GM12878 (cell line): ENCODE measurements around the gene PTPDC1. TPM values are rescaled to one million over a fixed set of nuclear protein-coding genes. Genes with fewer than 3 reads are reported as not detected.

Experiments
- ATAC-seq: fragments of 200-7000 bp; cut with Tn5 transposase; 3 replicates; pipeline ENCODE4 v1.9.1; 2020; ENCODE audit warnings: mild to moderate bottlenecking, moderate library complexity
- BruUV-seq: library from RNA; stranded (reverse); fragments of 400-500 nt; replicated peaks from 2 replicates; lab custom pipeline; 2021; lab: Mats Ljungman, UMichigan
- CTCF ChIA-PET: fragments of 300-600 bp; sonication (Branson Sonifier 250); formaldehyde crosslinking; extraction: SDS; loops from one replicate; lab custom pipeline; 2021; ENCODE audit warnings: inconsistent platforms; lab: Yijun Ruan, JAX
- POLR2A ChIA-PET: fragments of 350-600 bp; formaldehyde crosslinking; extraction: SDS; loops from one replicate; lab custom pipeline; 2021; ENCODE audit warnings: inconsistent platforms; lab: Charles Lee
- RAD21 ChIA-PET: fragments of 300-600 bp; sonication (Branson Sonifier 250); formaldehyde crosslinking; loops from one replicate; lab custom pipeline; 2023; ENCODE audit warnings: antibody characterized with exemption; ENCODE audit not compliant: unreplicated experiment; lab: Charles Lee
- SMC1A ChIA-PET: fragments of 300-600 bp; sonication (Branson Sonifier 250); formaldehyde crosslinking; loops from one replicate; lab custom pipeline; 2023; ENCODE audit not compliant: unreplicated experiment, uncharacterized antibody; lab: Charles Lee
- DNase-seq: peaks from one replicate; pipeline ENCODE4 v3.0.0-alpha.2; 2011; ENCODE audit warnings: low read depth, low spot score
- FAIRE-seq: peaks from 3 replicates; lab custom pipeline; 2011; peaks lifted over from hg19 to GRCh38; lab: Jason Lieb, UNC
- H2AFZ ChIP-seq: 2 replicates; pipeline ENCODE4 v1.6.0; 2011; ENCODE audit warnings: low read depth, low read length, control low read depth; ENCODE audit not compliant: control insufficient read depth
- H3K27ac ChIP-seq: 2 replicates; pipeline ENCODE4 v1.5.1; 2011; ENCODE audit warnings: control low read depth; ENCODE audit not compliant: control insufficient read depth, insufficient read depth
- H3K27me3 ChIP-seq, 2 experiments: replicated peaks in 1 of 2; 2 replicates each; pipeline versions ENCODE4 v1.6.0 to v1.6.1; 2011; ENCODE audit warnings: low read length in 1 of 2; ENCODE audit not compliant: control insufficient read depth in 2 of 2, insufficient read depth in 2 of 2
- H3K36me3 ChIP-seq, 2 experiments: 2 replicates each; pipeline ENCODE4 v1.5.1; 2011; ENCODE audit warnings: low read length in 1 of 2; ENCODE audit not compliant: control insufficient read depth in 2 of 2, insufficient read depth in 2 of 2
- H3K4me1 ChIP-seq: 2 replicates; pipeline ENCODE4 v1.6.1; 2011; ENCODE audit warnings: mild to moderate bottlenecking, low read length, moderate library complexity, mixed read lengths; ENCODE audit not compliant: control insufficient read depth, insufficient read depth
- H3K4me2 ChIP-seq: 2 replicates; pipeline ENCODE4 v1.6.0; 2011; ENCODE audit warnings: control low read depth; ENCODE audit not compliant: control insufficient read depth, insufficient read depth
- H3K4me3 ChIP-seq: fragments of 200-600 bp; sonication (generic); 2 replicates; pipeline ENCODE4 v1.5.1; 2016
- H3K79me2 ChIP-seq: 2 replicates; pipeline ENCODE4 v1.6.0; 2011; ENCODE audit warnings: low read length; ENCODE audit not compliant: control insufficient read depth, insufficient read depth
- H3K9ac ChIP-seq: 2 replicates; pipeline ENCODE4 v1.8.0; 2011; ENCODE audit warnings: low read length, control low read depth, mixed read lengths; ENCODE audit not compliant: control insufficient read depth, insufficient read depth
- H3K9me3 ChIP-seq: replicated peaks from 3 replicates; pipeline ENCODE4 v1.5.1; 2011; ENCODE audit warnings: mild to moderate bottlenecking, low read length; ENCODE audit not compliant: control insufficient read depth, insufficient read depth
- H4K20me1 ChIP-seq: 2 replicates; pipeline ENCODE4 v1.6.0; 2011; ENCODE audit not compliant: control insufficient read depth, insufficient read depth
- BCL11A ChIP-seq: IDR thresholded peaks from 2 replicates; pipeline ENCODE4 v1.6.1; 2011; ENCODE audit warnings: low read depth, low read length
- KLF5 ChIP-seq: fragments of 450-650 bp; IDR thresholded peaks from 2 replicates; pipeline ENCODE4 v1.6.1; 2014; ENCODE audit warnings: mild to moderate bottlenecking; ENCODE audit not compliant: partially characterized antibody
- MLLT1 ChIP-seq: fragments of 450-650 bp; IDR thresholded peaks from 2 replicates; pipeline ENCODE4 v1.6.1; 2016; ENCODE audit warnings: mild to moderate bottlenecking
- NFXL1 ChIP-seq: fragments of 450-650 bp; IDR thresholded peaks from 2 replicates; pipeline ENCODE4 v1.6.1; 2017; ENCODE audit warnings: antibody characterized with exemption, mild to moderate bottlenecking, borderline replicate concordance
- NRF1 ChIP-seq: conservative IDR thresholded peaks from 2 replicates; pipeline ENCODE4 v1.6.1; 2011; ENCODE audit warnings: mild to moderate bottlenecking, low read depth, low read length, improper control_type of control experiment
- SMAD1 ChIP-seq: fragments of 450-650 bp; IDR thresholded peaks from 2 replicates; pipeline ENCODE4 v1.6.1; 2018; ENCODE audit warnings: mild to moderate bottlenecking, low read depth; ENCODE audit not compliant: partially characterized antibody
- STAT1 ChIP-seq: fragments of 450-650 bp; conservative IDR thresholded peaks from 2 replicates; pipeline ENCODE4 v1.6.1; 2014; ENCODE audit warnings: antibody characterized with exemption, mild to moderate bottlenecking
- TCF3 ChIP-seq: IDR thresholded peaks from 2 replicates; pipeline ENCODE4 v1.6.1; 2012; ENCODE audit warnings: low read depth, mild to moderate bottlenecking, low read length, borderline replicate concordance; ENCODE audit not compliant: insufficient read depth
- USF1 ChIP-seq: IDR thresholded peaks from 2 replicates; pipeline ENCODE4 v1.6.1; 2011; ENCODE audit warnings: borderline replicate concordance, low read depth, mild to moderate bottlenecking, moderate library complexity, mixed read lengths, low read length; ENCODE audit not compliant: insufficient read depth; ENCODE audit errors: extremely low read length
- ZNF687 ChIP-seq: fragments of 450-650 bp; IDR thresholded peaks from 2 replicates; pipeline ENCODE4 v1.6.1; 2017; ENCODE audit warnings: mild to moderate bottlenecking, moderate library complexity
- WGBS: methylation state at CpG from one replicate; pipeline ENCODE4 v1.1.6; 2016; ENCODE audit warnings: low lambda C conversion rate; ENCODE audit not compliant: insufficient replicate concordance, insufficient coverage; ENCODE audit errors: missing lambda C conversion rate; 5-methylcytosine and 5-hydroxymethylcytosine counted together
- in situ Hi-C: fragments of 300-500 bp; cut with MboI; formaldehyde crosslinking; loops from 9 replicates; pipeline ENCODE4 v1.14.3; 2018; ENCODE audit warnings: mixed read lengths
- intact Hi-C: fragments of 100-400 bp; cut with micrococcal nuclease; formaldehyde crosslinking; loops from one replicate; pipeline ENCODE4 v1.14.2; 2022; ENCODE audit not compliant: unreplicated experiment
- polyA plus RNA-seq, 11 experiments: library from polyadenylated mRNA; depleted of rRNA in 4 of 11; unstranded in 6 of 11; stranded (reverse) in 5 of 11; fragments of >200 nt; fragmentation: Nextera tagmentation in 4 of 11; fragmentation: Illumina TruSeq in 1 of 11; extraction: Ambion mirVana in 4 of 11; extraction: Trizol in 1 of 11; gene quantifications; 1 replicate in 1 of 11; 2 replicates in 10 of 11; pipeline versions ENCODE4 v1.2.1 to v1.2.3, GENCODE V29; 2011 to 2016; ENCODE audit warnings: inconsistent platforms in 2 of 11, missing spikeins in 2 of 11, low read depth in 1 of 11
- total RNA-seq, 4 experiments: library from RNA; depleted of rRNA in 3 of 4; stranded (reverse); fragments of >200 nt in 3 of 4; fragmentation: Illumina TruSeq in 1 of 4; extraction: Trizol in 1 of 4; gene quantifications; 2 replicates each; pipeline versions ENCODE4 v1.2.1 to v1.2.3, GENCODE V29; 2013 to 2021
- TF ChIP-seq, protein P1 (sequence below): IDR thresholded peaks from 2 replicates; pipeline ENCODE4 v1.6.1; 2011; ENCODE audit warnings: low read depth, mild to moderate bottlenecking, low read length, moderate library complexity, borderline replicate concordance; ENCODE audit errors: extremely low read depth
- TF ChIP-seq, protein P2 (sequence below): fragments of 450-650 bp; IDR thresholded peaks from 2 replicates; pipeline ENCODE4 v1.6.1; 2014; ENCODE audit warnings: mild to moderate bottlenecking

Gene PTPDC1
- total and polyA plus RNA-seq, 10 of the 15 experiments (the other 5 are each of a cell fraction or from before 2014, with no cell fraction given): 1.2 to 4.5 (median 2.9) TPM

GRCh38 chr9:94140791-94141790, 56.8 kb downstream of the PTPDC1 start (continued):
- TF ChIP-seq ZNF687: no peak

DNA sequence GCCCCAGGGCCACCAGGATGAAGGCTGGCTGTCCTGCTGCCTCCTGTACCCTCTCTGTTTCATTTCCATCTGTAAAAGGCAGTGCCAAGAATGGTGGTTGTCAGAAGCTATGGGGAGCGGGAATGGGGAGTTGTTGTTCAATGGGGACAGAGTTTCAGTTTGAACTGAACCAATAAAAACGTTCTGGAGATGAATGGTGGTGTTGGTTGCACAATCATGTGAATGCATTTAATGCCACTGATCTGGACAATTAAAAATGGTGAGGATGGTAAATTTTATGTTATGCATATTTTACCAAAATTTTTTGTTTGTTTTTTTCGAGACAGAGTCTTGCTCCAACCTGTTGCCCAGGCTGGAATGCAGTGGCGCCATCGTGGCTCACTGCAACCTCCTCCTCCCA, 58.1 kb downstream of the PTPDC1 start:
- no peak for DNase-seq
- intact Hi-C loops (no loop called here), in situ Hi-C loops (no loop called here)
- 38% methylated on average over 5 of the region's 5 CpGs for WGBS
- no peak overlapping the region for H3K4me2 ChIP-seq
- SMC1A ChIA-PET: interaction anchor here (1.1 kb wide), 1 partner anchor 73 kb away, joined by 3 read pairs; no protein-coding TSS in a partner anchor
- no peak for ATAC-seq
- H2AFZ ChIP-seq: no peak overlapping the region
- RAD21 ChIA-PET: no interaction called here
- no peaks in the 10 kb centered on the region for H3K9me3 ChIP-seq
- no peak overlapping the region for H3K9ac ChIP-seq
- no peak overlapping the region for H3K27ac ChIP-seq
- no peaks in the 10 kb centered on the region for H3K27me3 ChIP-seq
- POLR2A ChIA-PET: no interaction called here
- H3K36me3 ChIP-seq: no peaks in the 10 kb centered on the region
- no peak for FAIRE-seq
- no peak overlapping the region for H3K4me3 ChIP-seq
- H3K79me2 ChIP-seq: no peaks in the 10 kb centered on the region
- CTCF ChIA-PET: no interaction called here
- no peaks in the 10 kb centered on the region for H4K20me1 ChIP-seq
- no peaks in the 10 kb centered on the region; the same call in 1 of the 2 replicates for H3K4me1 ChIP-seq
- BruUV-seq: no TSS peak
- TF ChIP-seq BCL11A: no peak
- TF ChIP-seq MLLT1: no peak
- no peak for TF ChIP-seq SMAD1
- TF ChIP-seq, protein P1, sequence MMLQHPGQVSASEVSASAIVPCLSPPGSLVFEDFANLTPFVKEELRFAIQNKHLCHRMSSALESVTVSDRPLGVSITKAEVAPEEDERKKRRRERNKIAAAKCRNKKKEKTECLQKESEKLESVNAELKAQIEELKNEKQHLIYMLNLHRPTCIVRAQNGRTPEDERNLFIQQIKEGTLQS: no peak
- TF ChIP-seq USF1: no peak
- TF ChIP-seq TCF3: no peak
- no peak for TF ChIP-seq NRF1
- TF ChIP-seq KLF5: no peak
- no peak for TF ChIP-seq NFXL1
- TF ChIP-seq, protein P2, sequence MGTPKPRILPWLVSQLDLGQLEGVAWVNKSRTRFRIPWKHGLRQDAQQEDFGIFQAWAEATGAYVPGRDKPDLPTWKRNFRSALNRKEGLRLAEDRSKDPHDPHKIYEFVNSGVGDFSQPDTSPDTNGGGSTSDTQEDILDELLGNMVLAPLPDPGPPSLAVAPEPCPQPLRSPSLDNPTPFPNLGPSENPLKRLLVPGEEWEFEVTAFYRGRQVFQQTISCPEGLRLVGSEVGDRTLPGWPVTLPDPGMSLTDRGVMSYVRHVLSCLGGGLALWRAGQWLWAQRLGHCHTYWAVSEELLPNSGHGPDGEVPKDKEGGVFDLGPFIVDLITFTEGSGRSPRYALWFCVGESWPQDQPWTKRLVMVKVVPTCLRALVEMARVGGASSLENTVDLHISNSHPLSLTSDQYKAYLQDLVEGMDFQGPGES: no peak
- TF ChIP-seq STAT1: no peak
